HepG2 (cell line): Measurements from ENCODE around the gene LRRC3C. TPM values are rescaled to one million over a fixed set of nuclear protein-coding genes. Genes with fewer than 3 reads are reported as not detected.

Experiments
- ARID5B ChIP-seq: IDR thresholded peaks from 2 replicates; pipeline ENCODE4 v1.4.0; 2020; ENCODE audit warnings: mild to moderate bottlenecking, missing genetic modification reagents
- BATF2 ChIP-seq: sonication (generic); formaldehyde crosslinking; IDR thresholded peaks from 2 replicates; pipeline ENCODE4 v1.8.0; 2022; ENCODE audit warnings: mild to moderate bottlenecking, missing genetic modification reagents, moderate library complexity
- CBX2 ChIP-seq, 2 experiments: fragments of 200-600 bp in 1 of 2; sonication (generic); formaldehyde crosslinking in 1 of 2; IDR thresholded peaks; 2 replicates each; pipeline versions ENCODE4 v1.7.0 to v1.8.1; 2018 to 2022; ENCODE audit warnings: low read depth in 2 of 2, low read length in 1 of 2, mild to moderate bottlenecking in 1 of 2, missing genetic modification reagents in 1 of 2
- HNF4G ChIP-seq, 2 experiments: sonication (generic) in 1 of 2; formaldehyde crosslinking in 1 of 2; IDR thresholded peaks; 2 replicates each; pipeline versions ENCODE4 v1.4.0 to v1.6.1; 2011 to 2020; ENCODE audit warnings: borderline replicate concordance in 2 of 2, low read depth in 2 of 2, mild to moderate bottlenecking in 2 of 2, low read length in 1 of 2, missing genetic modification reagents in 1 of 2, moderate library complexity in 1 of 2
- KDM2A ChIP-seq: sonication (generic); formaldehyde crosslinking; IDR thresholded peaks from 2 replicates; pipeline ENCODE4 v1.4.0; 2020; ENCODE audit warnings: low read depth, missing genetic modification reagents, borderline replicate concordance
- PATZ1 ChIP-seq: sonication (generic); formaldehyde crosslinking; IDR thresholded peaks from 2 replicates; pipeline ENCODE4 v1.4.0; 2020; ENCODE audit warnings: missing genetic modification reagents
- RARG ChIP-seq: sonication (generic); formaldehyde crosslinking; IDR thresholded peaks from 2 replicates; pipeline ENCODE4 v1.4.0; 2020; ENCODE audit warnings: low read depth, mild to moderate bottlenecking, missing genetic modification reagents
- ZNF414 ChIP-seq: sonication (generic); formaldehyde crosslinking; IDR thresholded peaks from 2 replicates; pipeline ENCODE4 v1.5.0; 2020; ENCODE audit warnings: missing genetic modification reagents
- ZNF646 ChIP-seq: sonication (generic); formaldehyde crosslinking; IDR thresholded peaks from 2 replicates; pipeline ENCODE4 v1.9.0; 2021; ENCODE audit warnings: mild to moderate bottlenecking, missing genetic modification reagents
- ZNF746 ChIP-seq: sonication (generic); formaldehyde crosslinking; IDR thresholded peaks from 2 replicates; pipeline ENCODE4 v1.8.0; 2022; ENCODE audit warnings: mild to moderate bottlenecking, missing genetic modification reagents
- ZNF883 ChIP-seq: sonication (generic); formaldehyde crosslinking; IDR thresholded peaks from 2 replicates; pipeline ENCODE4 v1.5.1; 2020; ENCODE audit warnings: mild to moderate bottlenecking, missing genetic modification reagents; ENCODE audit errors: not compliant biosample characterization
- ZSCAN25 ChIP-seq: sonication (generic); formaldehyde crosslinking; IDR thresholded peaks from 2 replicates; pipeline ENCODE4 v1.8.0; 2022; ENCODE audit warnings: mild to moderate bottlenecking, missing genetic modification reagents
- polyA plus RNA-seq, 8 experiments: library from polyadenylated mRNA; depleted of rRNA in 3 of 8; stranded (reverse) in 7 of 8; unstranded in 1 of 8; fragments of >200 nt; fragmentation: Illumina TruSeq in 4 of 8; extraction: Trizol in 4 of 8; gene quantifications; 2 replicates each; pipeline versions ENCODE4 v1.2.1 to v1.2.3, GENCODE V29; 2011 to 2016; ENCODE audit warnings: low read depth in 4 of 8, missing spikeins in 1 of 8, mixed read lengths in 1 of 8; ENCODE audit not compliant: insufficient read depth in 1 of 8
- total RNA-seq, 5 experiments: library from RNA; depleted of rRNA; stranded (reverse); fragments of >200 nt; fragmentation: Illumina TruSeq; extraction: Trizol; gene quantifications; 2 replicates each; pipeline ENCODE4 v1.2.3, GENCODE V29; 2016; ENCODE audit warnings: low read depth in 1 of 5

The LRRC3C gene
- total and polyA plus RNA-seq, 2 of the 13 experiments (the other 11 are each of a cell fraction or from before 2014, with no cell fraction given): 0.17 TPM; not detected in 1

- no peak for TF ChIP-seq ZNF746 (CRISPR knock-in tag)
- no peak for TF ChIP-seq ZNF646 (CRISPR knock-in tag)
- no peak for TF ChIP-seq ZNF414 (CRISPR knock-in tag)
- TF ChIP-seq BATF2: no peak
- TF ChIP-seq ARID5B: peak; percentile 54
- TF ChIP-seq RARG (CRISPR knock-in tag): no peak
- TF ChIP-seq HNF4G (IDR thresholded peaks at IDR 0.05; ENCODE audit: borderline replicate concordance, low read depth, low read length): peak; percentile 84
- no peak; the same call in 1 of the 2 replicates for TF ChIP-seq HNF4G (CRISPR knock-in tag; IDR thresholded peaks at IDR 0.05; ENCODE audit: borderline replicate concordance, low read depth)
- no peak for TF ChIP-seq KDM2A (CRISPR knock-in tag)
- TF ChIP-seq CBX2 (IDR thresholded peaks at IDR 0.05; ENCODE audit: low read depth, low read length): no peak
- no peak for TF ChIP-seq CBX2 (CRISPR knock-in tag; IDR thresholded peaks at IDR 0.05; ENCODE audit: low read depth)
- peak; percentile 49; the same call in 1 of the 2 replicates for TF ChIP-seq ZSCAN25 (CRISPR knock-in tag)
- no peak for TF ChIP-seq ZNF883
- no peak for TF ChIP-seq PATZ1 (CRISPR knock-in tag)
Measured at GRCh38 chr17:39950871-39951348, 23.4 kb downstream of the LRRC3C start (continued).
